Measurements from ENCODE around the gene CCDC69. TPM values are rescaled to one million over a fixed set of nuclear protein-coding genes. Genes with fewer than 3 reads are reported as not detected.

CCDC69 gene
- total and polyA plus RNA-seq, 10 of the 15 experiments (the other 5 are each of a cell fraction or from before 2014, with no cell fraction given), result 13.5 to 106 (median 70.1) TPM

DNA sequence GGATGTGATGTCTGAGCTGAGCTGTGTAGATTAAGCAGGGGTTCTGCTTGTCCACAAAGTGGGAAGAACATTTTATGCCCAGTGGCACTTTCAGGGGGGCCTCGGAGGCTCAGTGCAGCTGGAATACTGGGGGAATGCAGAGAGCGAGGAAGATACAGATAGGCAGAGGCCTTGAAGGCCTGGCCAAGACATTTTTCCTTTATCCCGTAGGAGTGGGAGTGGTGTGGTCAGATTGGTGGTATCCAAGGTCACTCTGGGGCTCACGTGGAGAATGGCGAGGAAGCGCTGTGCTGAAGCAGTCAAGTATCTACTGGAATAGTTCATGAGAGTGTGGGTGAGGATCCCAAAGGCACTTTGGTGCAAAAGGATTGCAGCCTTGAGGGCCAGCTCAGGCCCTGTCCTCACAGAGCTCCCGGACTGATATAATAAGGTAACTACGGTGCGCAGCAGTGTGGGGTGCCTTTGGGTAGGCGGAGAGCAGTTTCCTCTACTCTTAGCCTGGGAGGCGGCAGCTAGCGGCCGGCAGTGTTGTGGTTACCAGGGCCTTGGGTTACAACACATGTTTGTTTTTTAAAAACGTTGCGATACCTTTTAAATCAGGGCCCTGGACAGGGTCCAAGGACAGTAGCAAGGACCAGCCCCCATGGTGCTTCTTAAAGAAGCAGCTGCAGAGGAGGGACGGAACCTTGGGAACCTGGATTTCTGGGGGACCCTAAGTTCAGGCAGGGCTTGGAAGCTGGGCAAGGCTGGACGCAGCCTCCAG lies 10.8 kb upstream of the CCDC69 start (continued):
- TF ChIP-seq SRF (IDR thresholded peaks at IDR 0.05; ENCODE audit: low read depth in 2 of 2, low read length in 2 of 2) (0 out of 4 replicates have a peak, but pooled peaks of 1 of the 2 experiments have one; percentile 35), MEF2B (IDR thresholded peaks at IDR 0.05; ENCODE audit: partially characterized antibody, poor library complexity, severe bottlenecking) (no peak), HDAC6 (IDR thresholded peaks at IDR 0.05; ENCODE audit: unreplicated experiment) (no peak), BHLHE40 (IDR thresholded peaks at IDR 0.05; ENCODE audit: borderline replicate concordance in 1 of 2, low read depth in 2 of 2, low read length in 1 of 2) (peak in 1 of 2 experiments; percentile 36; a peak in 2 of 4 replicates), ZNF207 (IDR thresholded peaks at IDR 0.05; ENCODE audit: borderline replicate concordance) (peak; percentile 47), IKZF1 (conservative IDR thresholded peaks at IDR 0.05) (peak; percentile 41; the same call in 1 of the 2 replicates), RB1 (IDR thresholded peaks at IDR 0.05; ENCODE audit: borderline replicate concordance) (no peak), ZNF592 (IDR thresholded peaks at IDR 0.05) (no peak), EED (IDR thresholded peaks at IDR 0.05; ENCODE audit: low read depth) (peak; percentile 18; the same call in 1 of the 2 replicates), CHD2 (IDR thresholded peaks at IDR 0.05; ENCODE audit: borderline replicate concordance, low read depth, low read length) (no peak; the same call in 1 of the 2 replicates), ZNF384 (IDR thresholded peaks at IDR 0.05; ENCODE audit: borderline replicate concordance, low read depth, low read length) (no peak), HCFC1 (IDR thresholded peaks at IDR 0.05; ENCODE audit: low read length) (no peak), TAF1 (IDR thresholded peaks at IDR 0.05; ENCODE audit: borderline replicate concordance, low read depth, low read length) (no peak), NR2F1 (conservative IDR thresholded peaks at IDR 0.05) (0 out of 2 replicates have a peak, but pooled peaks have one; percentile 18), CREB1 (IDR thresholded peaks at IDR 0.05; ENCODE audit: low read depth) (0 out of 2 replicates have a peak, but pooled peaks have one; percentile 33), SMARCA5 (IDR thresholded peaks at IDR 0.05) (no peak), MXI1 (IDR thresholded peaks at IDR 0.05; ENCODE audit: low read depth, low read length) (peak; percentile 76; the same call in 1 of the 2 replicates), NFXL1 (IDR thresholded peaks at IDR 0.05; ENCODE audit: borderline replicate concordance) (no peak), POLR2AphosphoS5 (IDR thresholded peaks at IDR 0.05; ENCODE audit: low read length) (peak; percentile 67), RUNX3 (IDR thresholded peaks at IDR 0.05; ENCODE audit: low read length) (peak; percentile 88), BRCA1 (IDR thresholded peaks at IDR 0.05; ENCODE audit: low read depth, low read length) (0 out of 2 replicates have a peak, but pooled peaks have one; percentile 8), GABPA (IDR thresholded peaks at IDR 0.05; ENCODE audit: low read depth) (no peak), MEF2A (IDR thresholded peaks at IDR 0.05; ENCODE audit: insufficient read depth, low read depth, low read length) (no peak), POLR2A (IDR thresholded peaks at IDR 0.05; ENCODE audit: low read depth, low read length) (peak; percentile 58)

All from GM12878 (cell line).